Measurements from ENCODE around the gene SPIRE1. TPM values are rescaled to one million over a fixed set of nuclear protein-coding genes. Genes with fewer than 3 reads are reported as not detected.

Gene SPIRE1
- polyA plus RNA-seq, 6 donors from 2014 or later, result not detected

GRCh38 chr18:12606592-12607315 lies 51.2 kb downstream of the SPIRE1 start:
- DNase-seq, result no peak
- H3K27ac Mint-ChIP-seq, result no peak overlapping the region
- no peak overlapping the region for H3K4me3 Mint-ChIP-seq
- H3K27me3 Mint-ChIP-seq, result peaks cover 9 to 20% (median 17%) of the 10 kb centered on the region in 3 donors
- H3K36me3 Mint-ChIP-seq, result no peaks in the 10 kb centered on the region
- no peaks in the 10 kb centered on the region for H3K9me3 Mint-ChIP-seq
- no peaks in the 10 kb centered on the region for H3K4me1 Mint-ChIP-seq
- no peak for ATAC-seq (ENCODE audit: low read depth in 2 of 2)

- no peaks in the 10 kb centered on the region for H3K9me3 Mint-ChIP-seq
- H3K36me3 Mint-ChIP-seq, result no peaks in the 10 kb centered on the region
- DNase-seq (no peak), ATAC-seq (ENCODE audit: low read depth in 2 of 2) (no peak)
- H3K4me3 Mint-ChIP-seq, result no peak overlapping the region
- peaks cover 0 to 7% (median 0%) of the 10 kb centered on the region in 3 donors for H3K27me3 Mint-ChIP-seq
- no peaks in the 10 kb centered on the region for H3K4me1 Mint-ChIP-seq
- no peak overlapping the region for H3K27ac Mint-ChIP-seq
Measured at GRCh38 chr18:12604445-12605007, 53.4 kb downstream of the SPIRE1 start.

- DNase-seq (no peak), ATAC-seq (ENCODE audit: low read depth in 2 of 2) (no peak)
- no peaks in the 10 kb centered on the region for H3K9me3 Mint-ChIP-seq
Measured at GRCh38 chr18:12599966-12600365, 57.9 kb downstream of the SPIRE1 start.

GRCh38 chr18:12599543-12599942 lies 58.4 kb downstream of the SPIRE1 start:
- ATAC-seq (ENCODE audit: low read depth in 2 of 2) (no peak), DNase-seq (no peak)
- H3K4me3 Mint-ChIP-seq, result no peak overlapping the region
- no peaks in the 10 kb centered on the region for H3K27me3 Mint-ChIP-seq
- peaks cover 0 to 5% (median 5%) of the 10 kb centered on the region in 3 donors for H3K4me1 Mint-ChIP-seq
- peak overlapping the region in 1 of 6 donors; percentile 33 for H3K27ac Mint-ChIP-seq
- no peaks in the 10 kb centered on the region for H3K36me3 Mint-ChIP-seq
- no peaks in the 10 kb centered on the region for H3K9me3 Mint-ChIP-seq

More at GRCh38 chr18:12599966-12600365, 57.9 kb downstream of the SPIRE1 start:
- Mint-ChIP-seq H3K27ac (no peak overlapping the region), H3K4me3 (no peak overlapping the region), H3K36me3 (no peaks in the 10 kb centered on the region), H3K27me3 (peaks cover 0 to 4% (median 0%) of the 10 kb centered on the region in 3 donors), H3K4me1 (peaks cover 0 to 5% (median 5%) of the 10 kb centered on the region in 3 donors)

- peaks cover 0 to 5% (median 5%) of the 10 kb centered on the region in 3 donors for H3K4me1 Mint-ChIP-seq
- ATAC-seq (ENCODE audit: low read depth in 2 of 2) (no peak), DNase-seq (no peak)
- no peak overlapping the region for H3K27ac Mint-ChIP-seq
- H3K4me3 Mint-ChIP-seq, result no peak overlapping the region
- no peaks in the 10 kb centered on the region for H3K27me3 Mint-ChIP-seq
- H3K36me3 Mint-ChIP-seq, result no peaks in the 10 kb centered on the region
- no peaks in the 10 kb centered on the region for H3K9me3 Mint-ChIP-seq
Measured at GRCh38 chr18:12598181-12598930, 59.6 kb downstream of the SPIRE1 start.

GRCh38 chr18:12597760-12598159 lies 60.1 kb downstream of the SPIRE1 start:
- Mint-ChIP-seq H3K4me3 (no peak overlapping the region), H3K36me3 (no peaks in the 10 kb centered on the region), H3K27ac (no peak overlapping the region), H3K27me3 (no peaks in the 10 kb centered on the region), H3K4me1 (peaks cover 0 to 5% (median 5%) of the 10 kb centered on the region in 3 donors), H3K9me3 (no peaks in the 10 kb centered on the region)
- DNase-seq (no peak), ATAC-seq (ENCODE audit: low read depth in 2 of 2) (no peak)

- Mint-ChIP-seq H3K4me1 (peaks cover 0 to 5% (median 5%) of the 10 kb centered on the region in 3 donors), H3K36me3 (no peaks in the 10 kb centered on the region), H3K27ac (no peak overlapping the region), H3K27me3 (peaks cover 0 to 4% (median 0%) of the 10 kb centered on the region in 3 donors), H3K4me3 (no peak overlapping the region), H3K9me3 (no peaks in the 10 kb centered on the region)
- no peak for ATAC-seq (ENCODE audit: low read depth in 2 of 2)
- DNase-seq, result no peak
Measured at GRCh38 chr18:12595571-12596255, 62.2 kb downstream of the SPIRE1 start.

GRCh38 chr18:12593866-12594265 lies 64.0 kb downstream of the SPIRE1 start:
- H3K27me3 Mint-ChIP-seq, result peaks cover 0 to 4% (median 0%) of the 10 kb centered on the region in 3 donors
- peaks cover 0 to 5% (median 5%) of the 10 kb centered on the region in 3 donors for H3K4me1 Mint-ChIP-seq
- H3K27ac Mint-ChIP-seq, result peak overlapping the region in 1 of 6 donors; percentile 31
- ATAC-seq (ENCODE audit: low read depth in 2 of 2), result no peak
- H3K4me3 Mint-ChIP-seq, result no peak overlapping the region
- H3K36me3 Mint-ChIP-seq, result no peaks in the 10 kb centered on the region
- no peak for DNase-seq
- no peaks in the 10 kb centered on the region for H3K9me3 Mint-ChIP-seq

GRCh38 chr18:12592597-12593127 lies 65.2 kb downstream of the SPIRE1 start:
- H3K4me3 Mint-ChIP-seq, result no peak overlapping the region
- no peaks in the 10 kb centered on the region for H3K36me3 Mint-ChIP-seq
- H3K4me1 Mint-ChIP-seq, result peaks cover 0 to 5% (median 5%) of the 10 kb centered on the region in 3 donors
- ATAC-seq (ENCODE audit: low read depth in 2 of 2) (no peak), DNase-seq (no peak)
- H3K27me3 Mint-ChIP-seq, result peaks cover 0 to 4% (median 0%) of the 10 kb centered on the region in 3 donors
- no peak overlapping the region for H3K27ac Mint-ChIP-seq
- H3K9me3 Mint-ChIP-seq, result no peaks in the 10 kb centered on the region

- no peak overlapping the region for H3K27ac Mint-ChIP-seq
- no peaks in the 10 kb centered on the region for H3K4me1 Mint-ChIP-seq
- H3K36me3 Mint-ChIP-seq, result no peaks in the 10 kb centered on the region
- H3K9me3 Mint-ChIP-seq, result no peaks in the 10 kb centered on the region
- H3K27me3 Mint-ChIP-seq, result peaks cover 0 to 4% (median 0%) of the 10 kb centered on the region in 3 donors
- no peak overlapping the region for H3K4me3 Mint-ChIP-seq
- ATAC-seq (ENCODE audit: low read depth in 2 of 2) (no peak), DNase-seq (no peak)
Measured at GRCh38 chr18:12589448-12589847, 68.5 kb downstream of the SPIRE1 start.

GRCh38 chr18:12586956-12587355 lies 71.0 kb downstream of the SPIRE1 start:
- Mint-ChIP-seq H3K4me1 (no peaks in the 10 kb centered on the region), H3K27ac (peak overlapping the region in 1 of 6 donors; percentile 21), H3K4me3 (no peak overlapping the region), H3K27me3 (peaks cover 0 to 4% (median 0%) of the 10 kb centered on the region in 3 donors), H3K9me3 (no peaks in the 10 kb centered on the region), H3K36me3 (no peaks in the 10 kb centered on the region)
- ATAC-seq (ENCODE audit: low read depth in 2 of 2), result no peak
- DNase-seq, result no peak

- ATAC-seq (ENCODE audit: low read depth in 2 of 2) (no peak), DNase-seq (no peak)
- Mint-ChIP-seq H3K27ac (no peak overlapping the region), H3K36me3 (no peaks in the 10 kb centered on the region), H3K4me3 (no peak overlapping the region), H3K9me3 (no peaks in the 10 kb centered on the region), H3K27me3 (no peaks in the 10 kb centered on the region), H3K4me1 (no peaks in the 10 kb centered on the region)
Measured at GRCh38 chr18:12585218-12585617, 72.7 kb downstream of the SPIRE1 start.

Measured in naive B cell (primary cell).